Stimulated activated CD4-positive, alpha-beta T cell treated with anti-CD3 and anti-CD28 coated beads, Interleukin-4, amount 100 ng/mL, for 48 hours (primary cell): ENCODE results near the gene CEP135.
"Not testable (repeated sequence)": the region's sequence is repeated elsewhere in the genome, so short reads cannot be mapped to it uniquely, and the experiment has no call there.

Experiments used
- DNase-seq, 2 donors: peaks; one replicate each; pipeline ENCODE4 v3.0.0-alpha.2; 2020; ENCODE audit warnings: low read depth in 2 of 2

The CEP135 gene

GRCh38 chr4:55939421-55939820, 9.3 kb upstream of the CEP135 start:
- DNase-seq = no peak

- DNase-seq = no peak
These were observed 6.8 kb upstream of the CEP135 start for GRCh38 chr4:55941881-55942396.

- DNase-seq = no peak
These were observed 1.4 kb upstream of the CEP135 start for GRCh38 chr4:55947254-55947882.

GRCh38 chr4:55947912-55948725, 626 bp upstream of the CEP135 start:
- DNase-seq = peak in 1 of 2 donors; percentile 25

GRCh38 chr4:55949482-55949802, 697 bp downstream of the CEP135 start:
- no peak for DNase-seq

GRCh38 chr4:55951191-55951922, 2.6 kb downstream of the CEP135 start:
- DNase-seq = no peak

- no peak for DNase-seq
These were observed 7.0 kb downstream of the CEP135 start for GRCh38 chr4:55955710-55956109.

- DNase-seq = no peak
These were observed 10.9 kb downstream of the CEP135 start for GRCh38 chr4:55959655-55960054.

GRCh38 chr4:55964046-55964445, 15.3 kb downstream of the CEP135 start:
- DNase-seq = no peak

GRCh38 chr4:55965585-55965984, 16.8 kb downstream of the CEP135 start:
- no peak for DNase-seq

- not testable (repeated sequence) for DNase-seq
These were observed 17.6 kb downstream of the CEP135 start for GRCh38 chr4:55966324-55966723.

- no peak for DNase-seq
These were observed 18.6 kb downstream of the CEP135 start for GRCh38 chr4:55967376-55967775.

GRCh38 chr4:55973650-55974049, 24.9 kb downstream of the CEP135 start:
- no peak for DNase-seq

GRCh38 chr4:55977811-55978210, 29.1 kb downstream of the CEP135 start:
- DNase-seq = no peak

- DNase-seq = no peak
These were observed 30.8 kb downstream of the CEP135 start for GRCh38 chr4:55979562-55979961.

- no peak for DNase-seq
These were observed 32.0 kb downstream of the CEP135 start for GRCh38 chr4:55980725-55981124.

GRCh38 chr4:55982976-55983375, 34.2 kb downstream of the CEP135 start:
- DNase-seq = no peak

- no peak for DNase-seq
These were observed 41.0 kb downstream of the CEP135 start for GRCh38 chr4:55989766-55990165.

GRCh38 chr4:55993994-55994663, 45.4 kb downstream of the CEP135 start:
- DNase-seq = no peak

GRCh38 chr4:55996646-55997045, 47.9 kb downstream of the CEP135 start:
- DNase-seq = no peak

GRCh38 chr4:56003606-56004005, 54.9 kb downstream of the CEP135 start:
- DNase-seq = no peak

- DNase-seq = no peak
These were observed 55.5 kb downstream of the CEP135 start for GRCh38 chr4:56004235-56004634.
